ENCODE results near the gene CRIM1.

GRCh38 chr2:36463365-36463764 lies 107.8 kb downstream of the CRIM1 start:
- TF ChIP-seq CTCF (IDR thresholded peaks at IDR 0.05) (no peak), POLR2A (IDR thresholded peaks at IDR 0.05) (no peak), POLR2AphosphoS5 (IDR thresholded peaks at IDR 0.05) (no peak), EP300 (IDR thresholded peaks at IDR 0.05) (no peak)
